ENCODE measurements around the gene ZMAT5. TPM values are rescaled to one million over a fixed set of nuclear protein-coding genes. Genes with fewer than 3 reads are reported as not detected.

The ZMAT5 gene
- 21.1 TPM for total RNA-seq

GRCh38 chr22:29766632-29767170 lies at the start of gene ZMAT5:
TSS of gene ZMAT5 (minus strand) at chr22:29767007. CDS start at chr22:29748544, 18,463 bp downstream.
- peak; percentile 98 for ATAC-seq

GRCh38 chr22:29816539-29816938 lies 49.7 kb upstream of the ZMAT5 start:
- ATAC-seq, result no peak

GRCh38 chr22:29816128-29816527 lies 49.3 kb upstream of the ZMAT5 start:
- peak; percentile 65 for ATAC-seq

- no peak for ATAC-seq
Observed at GRCh38 chr22:29815580-29815979, 48.8 kb upstream of the ZMAT5 start.

GRCh38 chr22:29814003-29814402 lies 47.2 kb upstream of the ZMAT5 start:
- peak; percentile 53 for ATAC-seq

- peak; percentile 37 for ATAC-seq
Observed at GRCh38 chr22:29813563-29813962, 46.8 kb upstream of the ZMAT5 start.

GRCh38 chr22:29813126-29813525 lies 46.3 kb upstream of the ZMAT5 start:
- no peak for ATAC-seq

GRCh38 chr22:29811377-29811776 lies 44.6 kb upstream of the ZMAT5 start:
- ATAC-seq, result peak; percentile 62

- no peak for ATAC-seq
Observed at GRCh38 chr22:29810216-29810615, 43.4 kb upstream of the ZMAT5 start.

- ATAC-seq, result no peak
Observed at GRCh38 chr22:29806196-29806595, 39.4 kb upstream of the ZMAT5 start.

- peak; percentile 75 for ATAC-seq
Observed at GRCh38 chr22:29804985-29805384, 38.2 kb upstream of the ZMAT5 start.

- ATAC-seq, result no peak
Observed at GRCh38 chr22:29803190-29803589, 36.4 kb upstream of the ZMAT5 start.

- ATAC-seq, result no peak
Observed at GRCh38 chr22:29801796-29802195, 35.0 kb upstream of the ZMAT5 start.

- ATAC-seq, result no peak
Observed at GRCh38 chr22:29801153-29801552, 34.3 kb upstream of the ZMAT5 start.

- ATAC-seq, result peak; percentile 92
Observed at GRCh38 chr22:29799217-29799680, 32.4 kb upstream of the ZMAT5 start.

GRCh38 chr22:29798801-29799200 lies 32.0 kb upstream of the ZMAT5 start:
- peak; percentile 19 for ATAC-seq

GRCh38 chr22:29798318-29798717 lies 31.5 kb upstream of the ZMAT5 start:
- peak; percentile 46 for ATAC-seq

- ATAC-seq, result no peak
Observed at GRCh38 chr22:29797351-29797750, 30.5 kb upstream of the ZMAT5 start.

- ATAC-seq, result no peak
Observed at GRCh38 chr22:29795663-29796062, 28.9 kb upstream of the ZMAT5 start.

GRCh38 chr22:29793396-29793795 lies 26.6 kb upstream of the ZMAT5 start:
- ATAC-seq, result no peak

GRCh38 chr22:29790061-29790460 lies 23.3 kb upstream of the ZMAT5 start:
- no peak for ATAC-seq

- no peak for ATAC-seq
Observed at GRCh38 chr22:29788339-29789279, 21.8 kb upstream of the ZMAT5 start.

- ATAC-seq, result peak; percentile 67
Observed at GRCh38 chr22:29787371-29787980, 20.7 kb upstream of the ZMAT5 start.

- ATAC-seq, result no peak
Observed at GRCh38 chr22:29786031-29786430, 19.2 kb upstream of the ZMAT5 start.
